Measurements from ENCODE around the gene KRTAP10-7. TPM values are rescaled to one million over a fixed set of nuclear protein-coding genes. Genes with fewer than 3 reads are reported as not detected.

Gene KRTAP10-7
- total and polyA plus RNA-seq, 3 donors from 2014 or later = 0.31 TPM; not detected in 2

- no peak overlapping the region for H3K4me3 ChIP-seq
- no peaks in the 10 kb centered on the region for H3K9me3 ChIP-seq
- 97 to 100% methylated on average over 1 of the region's 1 CpG for WGBS, 2 donors
- H3K27ac ChIP-seq = no peak overlapping the region
- H3K4me1 ChIP-seq = no peaks in the 10 kb centered on the region
- TF ChIP-seq POLR2A (IDR thresholded peaks at IDR 0.05) (no peak), CTCF (IDR thresholded peaks at IDR 0.05) (no peak)
- H3K27me3 ChIP-seq = no peaks in the 10 kb centered on the region
- DNase-seq = no peak
- no peaks in the 10 kb centered on the region for H3K36me3 ChIP-seq (ENCODE audit: low read depth, missing control alignments)
- intact Hi-C loops (cut with DNase I; ENCODE audit: low total_unique reads) = no loop called here
Measured at GRCh38 chr21:44564099-44564498, 36.3 kb upstream of the KRTAP10-7 start.

GRCh38 chr21:44564886-44565598 is 35.4 kb upstream of the KRTAP10-7 start:
- Histone ChIP-seq H3K27ac (no peak overlapping the region), H3K27me3 (no peaks in the 10 kb centered on the region), H3K36me3 (ENCODE audit: low read depth, missing control alignments) (no peaks in the 10 kb centered on the region), H3K4me3 (no peak overlapping the region), H3K4me1 (no peaks in the 10 kb centered on the region), H3K9me3 (no peaks in the 10 kb centered on the region)
- intact Hi-C loops (cut with DNase I; ENCODE audit: low total_unique reads) = no loop called here
- TF ChIP-seq POLR2A (IDR thresholded peaks at IDR 0.05) (no peak), CTCF (IDR thresholded peaks at IDR 0.05) (no peak)
- WGBS, 2 donors = 0 to 86% methylated on average over 1 of the region's 1 CpG
- no peak for DNase-seq

- Histone ChIP-seq H3K27me3 (no peaks in the 10 kb centered on the region), H3K27ac (no peak overlapping the region), H3K36me3 (ENCODE audit: low read depth, missing control alignments) (no peaks in the 10 kb centered on the region), H3K4me3 (no peak overlapping the region), H3K4me1 (no peaks in the 10 kb centered on the region), H3K9me3 (no peaks in the 10 kb centered on the region)
- no peak for DNase-seq
- TF ChIP-seq CTCF (IDR thresholded peaks at IDR 0.05) (no peak), POLR2A (IDR thresholded peaks at IDR 0.05) (no peak)
- intact Hi-C loops (cut with DNase I; ENCODE audit: low total_unique reads) = no loop called here
- 83 to 87% methylated on average over 1 of the region's 1 CpG for WGBS, 2 donors
Measured at GRCh38 chr21:44566403-44566802, 34.0 kb upstream of the KRTAP10-7 start.

GRCh38 chr21:44567481-44568171 is 32.8 kb upstream of the KRTAP10-7 start:
- TF ChIP-seq CTCF (IDR thresholded peaks at IDR 0.05) (no peak), POLR2A (IDR thresholded peaks at IDR 0.05) (no peak)
- H3K27me3 ChIP-seq = no peaks in the 10 kb centered on the region

More at GRCh38 chr21:44567481-44568171, 32.8 kb upstream of the KRTAP10-7 start:
- H3K27ac ChIP-seq = no peak overlapping the region
- 78 to 89% methylated on average over 18 of the region's 18 CpGs for WGBS, 2 donors
- no peak for DNase-seq
- no peak overlapping the region for H3K4me3 ChIP-seq
- H3K4me1 ChIP-seq = no peaks in the 10 kb centered on the region
- H3K36me3 ChIP-seq (ENCODE audit: low read depth, missing control alignments) = no peaks in the 10 kb centered on the region
- H3K9me3 ChIP-seq = no peaks in the 10 kb centered on the region
- intact Hi-C loops (cut with DNase I; ENCODE audit: low total_unique reads) = no loop called here
